NB4 (cell line): ENCODE measurements around the gene STARD3NL.

Experiments
- POLR2A ChIP-seq: IDR thresholded peaks from 2 replicates; pipeline ENCODE4 v1.6.1; 2011; ENCODE audit warnings: mild to moderate bottlenecking; ENCODE audit not compliant: insufficient read length; ENCODE audit errors: extremely low read depth
- TF ChIP-seq, protein P1 (sequence below): IDR thresholded peaks from one replicate; pipeline ENCODE4 v1.5.1; 2012; ENCODE audit warnings: low read depth, low read length
- TF ChIP-seq, protein P2 (sequence below): IDR thresholded peaks from 2 replicates; pipeline ENCODE4 v1.6.1; 2011; ENCODE audit warnings: low read depth, low read length

DNA sequence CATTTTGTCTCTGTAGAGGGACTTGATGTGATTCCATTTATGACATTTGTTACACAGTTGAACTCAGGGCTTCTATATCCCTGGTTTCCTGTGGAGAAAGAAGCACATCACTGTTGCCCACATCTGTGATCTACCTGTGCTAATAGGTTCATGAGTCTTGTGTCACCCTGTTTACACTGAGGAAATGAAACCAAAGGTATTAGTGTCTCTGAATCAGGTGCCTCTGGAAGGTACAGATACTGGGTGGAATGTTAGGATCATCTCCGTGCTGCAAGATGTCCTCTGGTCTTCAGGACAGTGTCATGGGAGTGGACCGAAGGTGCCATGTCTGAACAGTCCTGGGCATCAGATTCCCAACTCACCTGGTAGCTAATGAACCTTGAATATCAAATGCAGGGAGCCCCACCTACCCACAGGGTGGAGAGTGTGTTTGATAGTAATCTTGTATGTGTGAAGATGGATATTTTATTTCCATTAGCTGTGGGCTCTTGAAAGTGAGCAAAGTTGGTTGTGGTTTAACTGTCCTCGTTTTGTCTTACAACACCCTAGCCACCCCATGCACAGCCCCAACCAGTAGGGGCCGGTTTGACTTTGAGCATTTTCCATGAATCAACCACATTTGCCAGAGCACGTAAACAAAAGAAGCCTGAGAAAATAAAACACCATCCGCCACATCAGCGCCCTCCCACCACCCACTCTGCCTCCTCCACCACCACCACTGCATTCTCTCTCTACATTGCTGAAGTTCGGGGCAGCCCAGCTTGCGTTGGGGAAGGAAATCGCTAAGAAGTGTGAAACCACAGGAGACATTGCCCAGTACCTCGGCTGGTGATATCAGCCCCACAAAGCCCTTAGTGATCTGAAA, 54.7 kb downstream of the STARD3NL start:
- TF ChIP-seq, protein P1, sequence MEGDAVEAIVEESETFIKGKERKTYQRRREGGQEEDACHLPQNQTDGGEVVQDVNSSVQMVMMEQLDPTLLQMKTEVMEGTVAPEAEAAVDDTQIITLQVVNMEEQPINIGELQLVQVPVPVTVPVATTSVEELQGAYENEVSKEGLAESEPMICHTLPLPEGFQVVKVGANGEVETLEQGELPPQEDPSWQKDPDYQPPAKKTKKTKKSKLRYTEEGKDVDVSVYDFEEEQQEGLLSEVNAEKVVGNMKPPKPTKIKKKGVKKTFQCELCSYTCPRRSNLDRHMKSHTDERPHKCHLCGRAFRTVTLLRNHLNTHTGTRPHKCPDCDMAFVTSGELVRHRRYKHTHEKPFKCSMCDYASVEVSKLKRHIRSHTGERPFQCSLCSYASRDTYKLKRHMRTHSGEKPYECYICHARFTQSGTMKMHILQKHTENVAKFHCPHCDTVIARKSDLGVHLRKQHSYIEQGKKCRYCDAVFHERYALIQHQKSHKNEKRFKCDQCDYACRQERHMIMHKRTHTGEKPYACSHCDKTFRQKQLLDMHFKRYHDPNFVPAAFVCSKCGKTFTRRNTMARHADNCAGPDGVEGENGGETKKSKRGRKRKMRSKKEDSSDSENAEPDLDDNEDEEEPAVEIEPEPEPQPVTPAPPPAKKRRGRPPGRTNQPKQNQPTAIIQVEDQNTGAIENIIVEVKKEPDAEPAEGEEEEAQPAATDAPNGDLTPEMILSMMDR, result peak; percentile 36
- TF ChIP-seq POLR2A, result peak; percentile 59
- TF ChIP-seq, protein P2, sequence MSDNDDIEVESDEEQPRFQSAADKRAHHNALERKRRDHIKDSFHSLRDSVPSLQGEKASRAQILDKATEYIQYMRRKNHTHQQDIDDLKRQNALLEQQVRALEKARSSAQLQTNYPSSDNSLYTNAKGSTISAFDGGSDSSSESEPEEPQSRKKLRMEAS, result peak; percentile 91
